Activated CD4-positive, alpha-beta T cell treated with anti-CD3 and anti-CD28 coated beads, Interleukin-2, Interleukin-4, amounts not matched to agents 100 ng/mL and 50 ng/mL, durations not matched to agents 16 hours and 8 hours (primary cell): Measurements from ENCODE around the gene MLH3.

Source experiments
- DNase-seq: peaks from one replicate; pipeline ENCODE4 v3.0.0-alpha.2; 2020; ENCODE audit warnings: low spot score

MLH3 gene

GRCh38 chr14:75066691-75067090 lies 15.4 kb upstream of the MLH3 start:
- no peak for DNase-seq

- no peak for DNase-seq
These were observed 12.9 kb upstream of the MLH3 start for GRCh38 chr14:75064205-75064567.

- peak; percentile 95 for DNase-seq
These were observed 12.4 kb upstream of the MLH3 start, which contains the start of gene ACYP1 for GRCh38 chr14:75063491-75064204. Gene ACYP1 (minus strand): TSS chr14:75064024. CDS start chr14:75063553, 471 bp downstream.

GRCh38 chr14:75063013-75063412 lies 11.7 kb upstream of the MLH3 start:
- no peak for DNase-seq

GRCh38 chr14:75060420-75060819 lies 9.2 kb upstream of the MLH3 start:
- DNase-seq = no peak

- no peak for DNase-seq
These were observed 8.4 kb upstream of the MLH3 start for GRCh38 chr14:75059642-75060041.

- no peak for DNase-seq
These were observed 3.2 kb upstream of the MLH3 start for GRCh38 chr14:75054421-75054820.

GRCh38 chr14:75053396-75054291 lies 2.4 kb upstream of the MLH3 start:
- no peak for DNase-seq

- DNase-seq = no peak
These were observed 261 bp upstream of the MLH3 start for GRCh38 chr14:75051556-75051899.

GRCh38 chr14:75049731-75050201 lies 1.5 kb downstream of the MLH3 start:
- no peak for DNase-seq

GRCh38 chr14:75049136-75049535 lies 2.1 kb downstream of the MLH3 start:
- DNase-seq = no peak

- no peak for DNase-seq
These were observed 3.2 kb downstream of the MLH3 start for GRCh38 chr14:75048101-75048500.

- DNase-seq = no peak
These were observed 3.8 kb downstream of the MLH3 start for GRCh38 chr14:75047506-75047905.

- DNase-seq = peak; percentile 37
These were observed 4.4 kb downstream of the MLH3 start for GRCh38 chr14:75046899-75047298.

GRCh38 chr14:75046275-75046674 lies 5.0 kb downstream of the MLH3 start:
- DNase-seq = no peak

GRCh38 chr14:75044752-75045151 lies 6.5 kb downstream of the MLH3 start:
- DNase-seq = no peak

GRCh38 chr14:75044322-75044721 lies 6.9 kb downstream of the MLH3 start:
- DNase-seq = no peak

GRCh38 chr14:75042035-75042434 lies 9.2 kb downstream of the MLH3 start:
- DNase-seq = no peak

GRCh38 chr14:75041613-75042012 lies 9.7 kb downstream of the MLH3 start:
- no peak for DNase-seq

GRCh38 chr14:75040959-75041358 lies 10.3 kb downstream of the MLH3 start:
- DNase-seq = no peak

GRCh38 chr14:75040507-75040906 lies 10.8 kb downstream of the MLH3 start:
- DNase-seq = no peak

- no peak for DNase-seq
These were observed 18.3 kb downstream of the MLH3 start for GRCh38 chr14:75032939-75033338.

GRCh38 chr14:75030147-75030546 lies 21.1 kb downstream of the MLH3 start:
- DNase-seq = no peak
